AG10803 (cell line): Measurements from ENCODE around the gene MYZAP.

Experiments used
- DNase-seq: peaks from one replicate; pipeline ENCODE4 v3.0.0; 2010; ENCODE audit warnings: low read depth
- H3K4me3 ChIP-seq: 2 replicates; pipeline ENCODE4 v1.5.1; 2011; ENCODE audit warnings: mild to moderate bottlenecking, low read length, control low read depth
- CTCF ChIP-seq: conservative IDR thresholded peaks from 2 replicates; pipeline ENCODE4 v1.5.1; 2011; ENCODE audit warnings: mild to moderate bottlenecking, low read length, control low read depth, inconsistent platforms

MYZAP gene

GRCh38 chr15:57618325-57618724 lies 26.6 kb downstream of the MYZAP start:
- DNase-seq = no peak
- TF ChIP-seq CTCF = no peak
- H3K4me3 ChIP-seq = no peak overlapping the region

- TF ChIP-seq CTCF = 0 out of 2 replicates have a peak, but pooled peaks have one; percentile 10
- no peak overlapping the region for H3K4me3 ChIP-seq
- no peak for DNase-seq
Observed at GRCh38 chr15:57619746-57620145, 28.0 kb downstream of the MYZAP start.

- H3K4me3 ChIP-seq = no peak overlapping the region
- TF ChIP-seq CTCF = no peak
- DNase-seq = no peak
Observed at GRCh38 chr15:57624730-57625129, 33.0 kb downstream of the MYZAP start.

- H3K4me3 ChIP-seq = no peak overlapping the region
- no peak for DNase-seq
- no peak for TF ChIP-seq CTCF
Observed at GRCh38 chr15:57625703-57626448, 34.2 kb downstream of the MYZAP start.

- TF ChIP-seq CTCF = no peak
- no peak overlapping the region for H3K4me3 ChIP-seq
- no peak for DNase-seq
Observed at GRCh38 chr15:57626713-57627440, 35.2 kb downstream of the MYZAP start.

- TF ChIP-seq CTCF = no peak
- H3K4me3 ChIP-seq = no peak overlapping the region
- no peak for DNase-seq
Observed at GRCh38 chr15:57631386-57632110, 39.8 kb downstream of the MYZAP start.
